Gastrocnemius medialis (tissue), 4 donors: ENCODE measurements around the gene SLITRK1.

Source experiments
- CTCF ChIP-seq, 5 experiments: fragments of 450-650 bp in 3 of 5; fragments of 200-600 bp in 2 of 5; sonication (generic) in 2 of 5; IDR thresholded peaks in 4 of 5; conservative IDR thresholded peaks in 1 of 5; 1 replicate in 4 of 5; 2 replicates in 1 of 5; pipeline ENCODE4 v1.5.1; 2016 to 2019; ENCODE audit warnings: antibody characterized with exemption in 5 of 5, mild to moderate bottlenecking in 3 of 5, moderate library complexity in 3 of 5
- POLR2A ChIP-seq, 2 donors: fragments of 450-650 bp; IDR thresholded peaks; one replicate each; pipeline ENCODE4 v1.6.1; 2017; ENCODE audit warnings: antibody characterized with exemption in 2 of 2, mild to moderate bottlenecking in 2 of 2, moderate library complexity in 2 of 2

- TF ChIP-seq CTCF (IDR thresholded peaks at IDR 0.05 in 4 of 5, conservative IDR thresholded peaks at IDR 0.05 in 1 of 5) = no peak
- no peak for TF ChIP-seq POLR2A (IDR thresholded peaks at IDR 0.05)
Observed at GRCh38 chr13:83914368-83914767, 32.1 kb upstream of the SLITRK1 start.
